IMR-90 (cell line): ENCODE results near the gene ST6GALNAC3. TPM values are rescaled to one million over a fixed set of nuclear protein-coding genes. Genes with fewer than 3 reads are reported as not detected.

Source experiments
- ATAC-seq: fragments of 200-7000 bp; cut with Tn5 transposase; 2 replicates; pipeline ENCODE4 v1.9.1; 2020; ENCODE audit warnings: low read depth, mild to moderate bottlenecking, moderate library complexity
- BruUV-seq: library from RNA; stranded (reverse); fragments of 400-500 nt; replicated peaks from 2 replicates; lab custom pipeline; 2021; lab: Mats Ljungman, UMichigan
- CTCF ChIA-PET: fragments of 300-600 bp; formaldehyde crosslinking; extraction: SDS; loops from one replicate; lab custom pipeline; 2021; ENCODE audit warnings: antibody characterized with exemption; lab: Yijun Ruan, JAX
- POLR2A ChIA-PET: fragments of 300-600 bp; sonication (Branson Sonifier 250); formaldehyde crosslinking; loops from one replicate; lab custom pipeline; 2022; ENCODE audit warnings: antibody characterized with exemption; ENCODE audit not compliant: unreplicated experiment; lab: Charles Lee
- DNase-seq: peaks from one replicate; pipeline ENCODE4 v3.0.0; 2013
- H2AFZ ChIP-seq: replicated peaks from 2 replicates; pipeline ENCODE3; 2013; ENCODE audit warnings: low read length, mild to moderate bottlenecking; ENCODE audit not compliant: poor library complexity
- H2AK5ac ChIP-seq: 2 replicates; pipeline ENCODE4 v1.6.1; 2013; ENCODE audit warnings: low read depth, low read length, inconsistent platforms
- H2AK9ac ChIP-seq: replicated peaks from 2 replicates; pipeline ENCODE3; 2013; ENCODE audit warnings: mild to moderate bottlenecking, low read depth, low read length, moderate library complexity; ENCODE audit not compliant: poor library complexity
- H2BK120ac ChIP-seq: 2 replicates; pipeline ENCODE4 v1.6.1; 2013; ENCODE audit warnings: low read depth, low read length, inconsistent platforms
- H2BK15ac ChIP-seq: 3 replicates; pipeline ENCODE4 v1.6.1; 2013; ENCODE audit warnings: low read depth, low read length, inconsistent platforms
- H2BK20ac ChIP-seq: 2 replicates; pipeline ENCODE4 v1.6.1; 2013; ENCODE audit warnings: low read depth, mild to moderate bottlenecking, inconsistent platforms, low read length, moderate library complexity
- H2BK5ac ChIP-seq: 2 replicates; pipeline ENCODE4 v1.6.1; 2013; ENCODE audit warnings: mild to moderate bottlenecking, low read depth, low read length, inconsistent platforms; ENCODE audit not compliant: poor library complexity, severe bottlenecking
- H3K14ac ChIP-seq: replicated peaks from 2 replicates; pipeline ENCODE4 v1.6.1; 2013; ENCODE audit warnings: low read depth, low read length, inconsistent platforms
- H3K18ac ChIP-seq: 2 replicates; pipeline ENCODE4 v1.6.1; 2013; ENCODE audit warnings: low read depth, low read length, control low read depth
- H3K23ac ChIP-seq: 2 replicates; pipeline ENCODE4 v1.6.1; 2013; ENCODE audit warnings: low read depth, low read length, inconsistent platforms
- H3K27ac ChIP-seq: 2 replicates; pipeline ENCODE4 v1.5.1; 2013; ENCODE audit warnings: mild to moderate bottlenecking, control low read depth, low read length; ENCODE audit not compliant: insufficient read depth
- H3K27me3 ChIP-seq: 2 replicates; pipeline ENCODE4 v1.6.1; 2013; ENCODE audit warnings: low read length; ENCODE audit not compliant: control insufficient read depth, insufficient read depth
- H3K36me3 ChIP-seq: 2 replicates; pipeline ENCODE4 v1.6.1; 2013; ENCODE audit warnings: low read length, mixed read lengths; ENCODE audit not compliant: control insufficient read depth, insufficient read depth
- H3K4ac ChIP-seq: 2 replicates; pipeline ENCODE4 v1.6.1; 2013; ENCODE audit warnings: low read depth, low read length, inconsistent platforms
- H3K4me1 ChIP-seq: 2 replicates; pipeline ENCODE4 v1.6.1; 2013; ENCODE audit warnings: low read length, mixed read lengths; ENCODE audit not compliant: control insufficient read depth, insufficient read depth
- H3K4me2 ChIP-seq: 2 replicates; pipeline ENCODE4 v1.6.1; 2013; ENCODE audit warnings: low read depth, mild to moderate bottlenecking, control low read depth, low read length, moderate library complexity
- H3K4me3 ChIP-seq: 2 replicates; pipeline ENCODE4 v1.5.1; 2013; ENCODE audit warnings: low read depth, mild to moderate bottlenecking, control low read depth, low read length, moderate library complexity; ENCODE audit not compliant: insufficient read depth
- H3K56ac ChIP-seq: 2 replicates; pipeline ENCODE4 v1.6.1; 2013; ENCODE audit warnings: low read length, inconsistent platforms; ENCODE audit not compliant: insufficient read depth; ENCODE audit errors: extremely low read depth
- H3K79me1 ChIP-seq, 2 experiments: 2 replicates each; pipeline ENCODE4 v1.6.1; 2013; ENCODE audit warnings: low read length in 2 of 2, inconsistent platforms in 1 of 2, low read depth in 1 of 2
- H3K9ac ChIP-seq: 2 replicates; pipeline ENCODE4 v1.6.1; 2013; ENCODE audit warnings: low read depth, low read length, control low read depth
- H3K9me1 ChIP-seq: 2 replicates; pipeline ENCODE4 v1.6.1; 2013; ENCODE audit warnings: low read length, inconsistent platforms; ENCODE audit not compliant: insufficient read depth
- H3K9me3 ChIP-seq: 2 replicates; pipeline ENCODE4 v1.6.1; 2013; ENCODE audit warnings: low read length; ENCODE audit not compliant: control insufficient read depth, insufficient read depth
- H4K20me1 ChIP-seq: 2 replicates; pipeline ENCODE4 v1.6.1; 2013; ENCODE audit warnings: low read length, inconsistent platforms; ENCODE audit not compliant: insufficient read depth
- H4K5ac ChIP-seq: 2 replicates; pipeline ENCODE4 v1.6.1; 2013; ENCODE audit warnings: mild to moderate bottlenecking, low read depth, low read length, control low read depth
- H4K8ac ChIP-seq, 2 experiments: 2 replicates each; pipeline ENCODE4 v1.6.1; 2013; ENCODE audit warnings: low read depth in 2 of 2, low read length in 2 of 2, control low read depth in 1 of 2, inconsistent platforms in 1 of 2
- H4K91ac ChIP-seq: 2 replicates; pipeline ENCODE4 v1.6.1; 2013; ENCODE audit warnings: low read depth, low read length, inconsistent platforms; ENCODE audit not compliant: insufficient read depth
- BHLHE40 ChIP-seq: fragments of 150-350 bp; IDR thresholded peaks from 2 replicates; pipeline ENCODE4 v1.6.1; 2016; ENCODE audit warnings: mild to moderate bottlenecking, low read depth, low read length
- CEBPB ChIP-seq: IDR thresholded peaks from 2 replicates; pipeline ENCODE4 v1.6.1; 2012; ENCODE audit warnings: low read depth, low read length, improper control_type of control experiment
- CHD1 ChIP-seq: IDR thresholded peaks from 2 replicates; pipeline ENCODE4 v1.6.1; 2012; ENCODE audit warnings: low read depth, low read length, improper control_type of control experiment
- FOS ChIP-seq: fragments of 150-350 bp; IDR thresholded peaks from 2 replicates; pipeline ENCODE4 v1.6.1; 2016; ENCODE audit warnings: low read depth, low read length
- MAFK ChIP-seq: IDR thresholded peaks from 2 replicates; pipeline ENCODE4 v1.6.1; 2012; ENCODE audit warnings: low read depth, low read length, improper control_type of control experiment
- MAZ ChIP-seq: IDR thresholded peaks from 2 replicates; pipeline ENCODE4 v1.6.1; 2012; ENCODE audit warnings: low read depth, mild to moderate bottlenecking, low read length, improper control_type of control experiment, moderate library complexity, borderline replicate concordance
- MXI1 ChIP-seq: IDR thresholded peaks from 2 replicates; pipeline ENCODE4 v1.6.1; 2012; ENCODE audit warnings: low read depth, mild to moderate bottlenecking, low read length, moderate library complexity, borderline replicate concordance
- NFE2L2 ChIP-seq: fragments of 150-350 bp; IDR thresholded peaks from 2 replicates; pipeline ENCODE4 v1.6.1; 2016; ENCODE audit warnings: low read depth, mild to moderate bottlenecking, low read length
- POLR2A ChIP-seq: IDR thresholded peaks from 2 replicates; pipeline ENCODE4 v1.6.1; 2012; ENCODE audit warnings: mild to moderate bottlenecking, low read depth, low read length
- RAD21 ChIP-seq: IDR thresholded peaks from 2 replicates; pipeline ENCODE4 v1.6.1; 2012; ENCODE audit warnings: low read length, improper control_type of control experiment
- RCOR1 ChIP-seq: IDR thresholded peaks from 2 replicates; pipeline ENCODE4 v1.6.1; 2012; ENCODE audit warnings: mild to moderate bottlenecking, low read length, improper control_type of control experiment; ENCODE audit not compliant: insufficient replicate concordance
- RFX5 ChIP-seq: IDR thresholded peaks from 2 replicates; pipeline ENCODE4 v1.8.0; 2012; ENCODE audit warnings: low read depth, mild to moderate bottlenecking, low read length, moderate library complexity
- SMC3 ChIP-seq: fragments of 150-350 bp; IDR thresholded peaks from 2 replicates; pipeline ENCODE4 v1.6.1; 2016; ENCODE audit warnings: low read depth, mild to moderate bottlenecking, antibody characterized with exemption, low read length, moderate library complexity
- WGBS, 2 experiments: methylation state at CpG; one replicate each; pipeline versions ENCODE4 v1.1.5 to v1.1.7; 2013; ENCODE audit warnings: missing lambda C conversion rate in 2 of 2; ENCODE audit not compliant: insufficient read length in 1 of 2; ENCODE audit errors: extremely low coverage in 2 of 2; 5-methylcytosine and 5-hydroxymethylcytosine counted together
- dilution Hi-C: fragments of 300-500 bp; cut with HindIII; formaldehyde crosslinking; loops from one replicate; pipeline ENCODE4 v1.14.3; 2018; ENCODE audit warnings: low sequenced_read_pairs; ENCODE audit not compliant: unreplicated experiment
- in situ Hi-C: fragments of 300-500 bp; cut with MboI; formaldehyde crosslinking; loops from 3 replicates; pipeline ENCODE4 v1.14.3; 2019; ENCODE audit warnings: low sequenced_read_pairs, inconsistent platforms, mixed read lengths
- intact Hi-C: fragments of 100-400 bp; cut with micrococcal nuclease; formaldehyde crosslinking; loops from 2 replicates; pipeline ENCODE4 v1.10.0; 2022
- polyA plus RNA-seq, 3 experiments: library from polyadenylated mRNA; depleted of rRNA; stranded (reverse); fragments of >200 nt; gene quantifications; 2 replicates each; pipeline ENCODE4 v1.2.3, GENCODE V29; 2012; ENCODE audit warnings: low replicate concordance in 1 of 3
- total RNA-seq: library from RNA; depleted of rRNA; stranded (reverse); fragments of >200 nt; gene quantifications from 2 replicates; pipeline ENCODE4 v1.2.3, GENCODE V29; 2012
- TF ChIP-seq, protein P1 (sequence below): fragments of 150-350 bp; IDR thresholded peaks from 2 replicates; pipeline ENCODE4 v1.6.1; 2017; ENCODE audit warnings: mild to moderate bottlenecking, antibody characterized with exemption, low read length, low read depth
- TF ChIP-seq, protein P2 (sequence below): fragments of 150-350 bp; IDR thresholded peaks from 2 replicates; pipeline ENCODE4 v1.6.1; 2016; ENCODE audit warnings: low read depth, mild to moderate bottlenecking, low read length, moderate library complexity, borderline replicate concordance
- TF ChIP-seq, protein P3 (sequence below): conservative IDR thresholded peaks from 2 replicates; pipeline ENCODE4 v1.5.1; 2012; ENCODE audit warnings: mild to moderate bottlenecking, low read depth, low read length, improper control_type of control experiment

The ST6GALNAC3 gene
- total and polyA plus RNA-seq, 2 of the 4 experiments (the other 2 are of a cell fraction): 0.65 to 1.3 TPM

DNA sequence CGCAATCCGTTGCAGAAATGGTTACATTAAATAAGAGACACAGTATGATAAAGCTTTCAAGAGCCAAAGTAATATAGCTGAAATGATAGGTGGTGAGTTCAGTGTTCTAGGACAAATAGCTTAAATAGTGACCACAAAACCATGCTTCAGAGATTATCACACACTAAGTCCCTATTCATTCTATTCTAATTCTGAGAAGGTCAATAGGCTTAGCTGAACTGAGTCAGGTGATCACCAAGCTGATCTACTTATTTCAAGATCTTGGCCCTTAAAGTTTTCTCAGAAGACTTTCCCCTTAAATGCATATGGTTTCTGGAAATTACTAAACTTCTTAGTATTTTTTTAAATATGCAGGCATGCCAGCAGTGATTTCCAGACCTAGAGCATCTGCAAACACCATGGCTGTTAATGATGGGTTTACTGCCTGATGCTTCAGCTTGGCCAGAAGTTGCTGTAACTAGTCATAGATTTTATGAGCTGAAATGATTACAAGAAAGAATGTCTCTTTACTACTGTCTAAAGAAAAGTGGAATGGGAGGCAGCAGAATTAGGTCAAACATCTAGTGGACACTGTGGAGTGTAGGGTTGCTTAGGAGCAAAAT is 242.9 kb downstream of the ST6GALNAC3 start:
- H2BK120ac ChIP-seq: no peak overlapping the region
- H3K9me3 ChIP-seq: no peaks in the 10 kb centered on the region
- H4K91ac ChIP-seq: no peak overlapping the region
- H3K36me3 ChIP-seq: no peaks in the 10 kb centered on the region
- dilution Hi-C loops (no loop called here), intact Hi-C loops (no loop called here), in situ Hi-C loops (no loop called here)
- H2BK5ac ChIP-seq: no peak overlapping the region
- H3K27me3 ChIP-seq: no peaks in the 10 kb centered on the region
- H3K79me1 ChIP-seq: no peaks in the 10 kb centered on the region
- no peak overlapping the region for H3K4ac ChIP-seq
- ATAC-seq: no peak
- H2BK20ac ChIP-seq: no peak overlapping the region
- no peaks in the 10 kb centered on the region for H3K9me1 ChIP-seq
- CTCF ChIA-PET: no interaction called here
- H3K56ac ChIP-seq: no peak overlapping the region
- no peak overlapping the region for H3K9ac ChIP-seq
- H4K8ac ChIP-seq: no peak overlapping the region
- H3K4me2 ChIP-seq: no peak overlapping the region
- H3K18ac ChIP-seq: no peak overlapping the region
- H2AK5ac ChIP-seq: no peak overlapping the region
- no peaks in the 10 kb centered on the region for H3K4me1 ChIP-seq
- TF ChIP-seq RFX5 (no peak), CEBPB (no peak), MAFK (no peak), SMC3 (no peak), CHD1 (no peak), POLR2A (no peak), BHLHE40 (no peak), FOS (no peak), RAD21 (no peak), MXI1 (no peak), NFE2L2 (no peak), MAZ (no peak), RCOR1 (no peak)
- TF ChIP-seq, protein P1, sequence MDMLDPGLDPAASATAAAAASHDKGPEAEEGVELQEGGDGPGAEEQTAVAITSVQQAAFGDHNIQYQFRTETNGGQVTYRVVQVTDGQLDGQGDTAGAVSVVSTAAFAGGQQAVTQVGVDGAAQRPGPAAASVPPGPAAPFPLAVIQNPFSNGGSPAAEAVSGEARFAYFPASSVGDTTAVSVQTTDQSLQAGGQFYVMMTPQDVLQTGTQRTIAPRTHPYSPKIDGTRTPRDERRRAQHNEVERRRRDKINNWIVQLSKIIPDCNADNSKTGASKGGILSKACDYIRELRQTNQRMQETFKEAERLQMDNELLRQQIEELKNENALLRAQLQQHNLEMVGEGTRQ: no peak
- TF ChIP-seq, protein P2, sequence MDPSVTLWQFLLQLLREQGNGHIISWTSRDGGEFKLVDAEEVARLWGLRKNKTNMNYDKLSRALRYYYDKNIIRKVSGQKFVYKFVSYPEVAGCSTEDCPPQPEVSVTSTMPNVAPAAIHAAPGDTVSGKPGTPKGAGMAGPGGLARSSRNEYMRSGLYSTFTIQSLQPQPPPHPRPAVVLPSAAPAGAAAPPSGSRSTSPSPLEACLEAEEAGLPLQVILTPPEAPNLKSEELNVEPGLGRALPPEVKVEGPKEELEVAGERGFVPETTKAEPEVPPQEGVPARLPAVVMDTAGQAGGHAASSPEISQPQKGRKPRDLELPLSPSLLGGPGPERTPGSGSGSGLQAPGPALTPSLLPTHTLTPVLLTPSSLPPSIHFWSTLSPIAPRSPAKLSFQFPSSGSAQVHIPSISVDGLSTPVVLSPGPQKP: no peak
- TF ChIP-seq, protein P3, sequence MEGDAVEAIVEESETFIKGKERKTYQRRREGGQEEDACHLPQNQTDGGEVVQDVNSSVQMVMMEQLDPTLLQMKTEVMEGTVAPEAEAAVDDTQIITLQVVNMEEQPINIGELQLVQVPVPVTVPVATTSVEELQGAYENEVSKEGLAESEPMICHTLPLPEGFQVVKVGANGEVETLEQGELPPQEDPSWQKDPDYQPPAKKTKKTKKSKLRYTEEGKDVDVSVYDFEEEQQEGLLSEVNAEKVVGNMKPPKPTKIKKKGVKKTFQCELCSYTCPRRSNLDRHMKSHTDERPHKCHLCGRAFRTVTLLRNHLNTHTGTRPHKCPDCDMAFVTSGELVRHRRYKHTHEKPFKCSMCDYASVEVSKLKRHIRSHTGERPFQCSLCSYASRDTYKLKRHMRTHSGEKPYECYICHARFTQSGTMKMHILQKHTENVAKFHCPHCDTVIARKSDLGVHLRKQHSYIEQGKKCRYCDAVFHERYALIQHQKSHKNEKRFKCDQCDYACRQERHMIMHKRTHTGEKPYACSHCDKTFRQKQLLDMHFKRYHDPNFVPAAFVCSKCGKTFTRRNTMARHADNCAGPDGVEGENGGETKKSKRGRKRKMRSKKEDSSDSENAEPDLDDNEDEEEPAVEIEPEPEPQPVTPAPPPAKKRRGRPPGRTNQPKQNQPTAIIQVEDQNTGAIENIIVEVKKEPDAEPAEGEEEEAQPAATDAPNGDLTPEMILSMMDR: no peak
- no peak overlapping the region for H2AK9ac ChIP-seq
- no TSS peak for BruUV-seq
- no peak overlapping the region for H3K27ac ChIP-seq
- H3K14ac ChIP-seq: no peak overlapping the region
- POLR2A ChIA-PET: no interaction called here
- DNase-seq: no peak
- no peak overlapping the region for H3K4me3 ChIP-seq
- H4K5ac ChIP-seq: no peak overlapping the region
- H3K23ac ChIP-seq: no peak overlapping the region
- H4K20me1 ChIP-seq: no peaks in the 10 kb centered on the region
- no peak overlapping the region for H2AFZ ChIP-seq
- no peak overlapping the region for H2BK15ac ChIP-seq
- WGBS, 2 experiments: no CpG with 5 or more reads among the region's 2 CpGs
